Right atrium auricular region (tissue), 2 donors: ENCODE data around the gene MPEG1. TPM values are rescaled to one million over a fixed set of nuclear protein-coding genes. Genes with fewer than 3 reads are reported as not detected.

Experiments
- DNase-seq: peaks from one replicate; pipeline ENCODE4 v3.0.0-alpha.2; 2019; ENCODE audit warnings: low spot score
- H3K27ac ChIP-seq, 2 donors: fragments of 200-600 bp; sonication (generic); 1 replicate in 1 of 2; 2 replicates in 1 of 2; pipeline ENCODE4 v1.5.1; 2016 to 2019
- H3K27me3 ChIP-seq, 2 donors: fragments of 200-600 bp; sonication (generic); one replicate each; pipeline versions ENCODE4 v1.5.1 to v1.6.0; 2017 to 2019
- H3K36me3 ChIP-seq: fragments of 200-600 bp; sonication (generic); one replicate; pipeline ENCODE4 v1.5.1; 2016
- H3K4me1 ChIP-seq, 2 donors: fragments of 200-600 bp; sonication (generic); one replicate each; pipeline versions ENCODE4 v1.5.1 to v1.6.0; 2017 to 2019
- H3K4me3 ChIP-seq, 2 donors: fragments of 200-600 bp; sonication (generic); 1 replicate in 1 of 2; 2 replicates in 1 of 2; pipeline ENCODE4 v1.5.1; 2017 to 2019; ENCODE audit warnings: mild to moderate bottlenecking in 1 of 2, moderate library complexity in 1 of 2
- H3K9me3 ChIP-seq, 2 donors: fragments of 200-600 bp; sonication (generic); one replicate each; pipeline ENCODE4 v1.5.1; 2019
- total RNA-seq, 2 donors: library from RNA; depleted of rRNA; stranded (reverse); fragments of >200 nt; gene quantifications; one replicate each; pipeline ENCODE4 v1.1.0, GENCODE V29; 2016
- TF ChIP-seq, protein P1 (sequence below), 2 donors: fragments of 200-600 bp; sonication (generic); IDR thresholded peaks; one replicate each; pipeline ENCODE4 v1.5.1; 2019; ENCODE audit warnings: antibody characterized with exemption in 2 of 2

The MPEG1 gene
- total RNA-seq, 2 donors from 2014 or later, result 5.2 to 10.0 TPM

DNA sequence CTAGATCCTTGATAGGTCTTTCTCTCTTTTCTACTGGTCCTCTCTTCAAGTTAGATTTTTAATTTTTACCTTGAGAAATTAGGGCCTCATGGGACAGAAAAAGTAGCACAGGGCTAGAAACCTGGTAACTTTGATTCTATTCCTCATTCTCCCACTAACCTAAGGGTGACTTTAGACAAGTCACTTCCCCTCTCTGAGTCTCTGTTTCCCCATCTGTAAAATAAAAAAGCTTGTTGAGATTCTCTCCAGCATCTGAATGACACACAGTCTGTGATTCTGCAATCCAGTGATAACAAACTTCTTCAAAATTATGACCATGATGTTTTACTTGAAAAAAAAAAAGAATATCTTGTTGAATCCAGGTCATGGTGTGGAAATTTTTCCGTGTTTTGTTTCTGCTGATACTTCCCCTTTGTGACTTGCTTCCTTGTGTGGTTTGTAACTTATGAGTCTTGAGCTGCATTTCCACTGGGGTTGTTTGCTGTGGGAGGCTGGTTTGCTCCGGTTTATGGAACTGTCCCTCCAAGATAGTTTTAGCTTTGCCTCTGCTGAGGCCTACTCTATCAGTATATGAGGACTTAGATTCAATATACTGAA is 9.8 kb upstream of the MPEG1 start:
- Histone ChIP-seq H3K4me1 (peaks cover 0 to 14% of the 10 kb centered on the region in 2 donors), H3K9me3 (no peaks in the 10 kb centered on the region), H3K4me3 (no peak overlapping the region), H3K27ac (no peak overlapping the region), H3K36me3 (no peaks in the 10 kb centered on the region), H3K27me3 (no peaks in the 10 kb centered on the region)
- DNase-seq, result no peak
- TF ChIP-seq, protein P1, sequence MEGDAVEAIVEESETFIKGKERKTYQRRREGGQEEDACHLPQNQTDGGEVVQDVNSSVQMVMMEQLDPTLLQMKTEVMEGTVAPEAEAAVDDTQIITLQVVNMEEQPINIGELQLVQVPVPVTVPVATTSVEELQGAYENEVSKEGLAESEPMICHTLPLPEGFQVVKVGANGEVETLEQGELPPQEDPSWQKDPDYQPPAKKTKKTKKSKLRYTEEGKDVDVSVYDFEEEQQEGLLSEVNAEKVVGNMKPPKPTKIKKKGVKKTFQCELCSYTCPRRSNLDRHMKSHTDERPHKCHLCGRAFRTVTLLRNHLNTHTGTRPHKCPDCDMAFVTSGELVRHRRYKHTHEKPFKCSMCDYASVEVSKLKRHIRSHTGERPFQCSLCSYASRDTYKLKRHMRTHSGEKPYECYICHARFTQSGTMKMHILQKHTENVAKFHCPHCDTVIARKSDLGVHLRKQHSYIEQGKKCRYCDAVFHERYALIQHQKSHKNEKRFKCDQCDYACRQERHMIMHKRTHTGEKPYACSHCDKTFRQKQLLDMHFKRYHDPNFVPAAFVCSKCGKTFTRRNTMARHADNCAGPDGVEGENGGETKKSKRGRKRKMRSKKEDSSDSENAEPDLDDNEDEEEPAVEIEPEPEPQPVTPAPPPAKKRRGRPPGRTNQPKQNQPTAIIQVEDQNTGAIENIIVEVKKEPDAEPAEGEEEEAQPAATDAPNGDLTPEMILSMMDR (IDR thresholded peaks at IDR 0.05), result no peak

DNA sequence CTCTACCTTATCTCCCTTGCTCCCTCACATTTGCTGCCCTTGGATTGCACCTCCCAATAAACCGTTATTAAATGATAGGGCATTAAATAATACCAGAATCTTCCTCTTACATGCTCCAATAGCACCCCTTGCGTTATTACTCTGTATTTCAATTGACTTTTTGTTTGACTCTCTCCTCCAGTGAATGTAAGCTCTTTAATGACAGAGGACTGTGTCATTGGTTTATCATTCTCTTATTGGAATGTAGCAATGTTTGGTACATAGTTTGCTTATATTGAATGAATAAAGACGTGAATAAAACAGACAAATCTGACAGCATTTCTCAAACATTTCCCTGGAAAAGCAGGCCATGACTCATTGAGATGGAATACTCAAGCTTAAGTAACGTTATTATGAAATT is 8.7 kb upstream of the MPEG1 start:
- H3K9me3 ChIP-seq, result no peaks in the 10 kb centered on the region
- H3K27ac ChIP-seq, result no peak overlapping the region
- H3K27me3 ChIP-seq, result no peaks in the 10 kb centered on the region
- no peak overlapping the region for H3K4me3 ChIP-seq
- H3K4me1 ChIP-seq, result peaks cover 0 to 14% of the 10 kb centered on the region in 2 donors
- no peak for DNase-seq
- H3K36me3 ChIP-seq, result no peaks in the 10 kb centered on the region
- TF ChIP-seq, protein P1 (IDR thresholded peaks at IDR 0.05), result no peak

DNA sequence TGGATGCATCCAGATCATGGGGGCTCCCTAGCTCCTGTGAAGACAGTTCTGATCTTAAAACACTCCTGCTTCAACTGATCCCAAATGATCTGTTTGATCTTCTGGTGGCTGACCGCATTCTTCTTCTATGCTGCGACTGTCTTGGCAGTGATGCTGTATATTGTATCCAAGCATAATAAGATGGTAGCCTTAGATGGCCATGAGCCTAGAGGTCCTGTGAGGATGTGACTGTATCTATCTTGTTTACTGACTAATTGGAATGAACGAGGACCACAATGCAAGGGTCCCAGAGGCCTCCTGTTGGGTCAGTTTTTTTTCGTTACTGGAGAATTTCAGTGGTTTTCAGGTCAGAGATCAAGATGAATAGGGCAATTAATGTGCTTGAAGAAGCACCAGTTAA is 7.1 kb upstream of the MPEG1 start:
- TF ChIP-seq, protein P1 (IDR thresholded peaks at IDR 0.05), result no peak
- peaks cover 0 to 14% of the 10 kb centered on the region in 2 donors for H3K4me1 ChIP-seq

DNA sequence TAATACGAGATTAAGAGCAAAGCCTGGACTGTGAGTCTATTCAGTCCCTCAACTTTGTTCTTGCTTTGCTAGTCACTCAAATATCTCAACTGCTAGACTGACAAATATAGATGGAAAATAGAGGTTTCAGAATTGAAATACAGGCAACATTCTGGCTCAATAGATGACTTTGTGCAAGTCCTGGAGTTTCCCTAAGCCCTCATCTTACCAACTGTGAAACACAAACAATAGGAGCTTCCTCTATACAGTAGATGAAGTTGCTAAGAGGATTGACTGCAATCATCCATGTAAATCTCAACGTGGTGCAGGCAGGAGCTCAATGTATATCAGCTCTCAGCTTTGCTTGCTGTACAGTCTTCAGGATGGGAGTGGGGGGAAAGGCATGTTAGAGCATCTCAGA is 6.2 kb upstream of the MPEG1 start:
- H3K4me1 ChIP-seq, result peaks cover 0 to 5% of the 10 kb centered on the region in 2 donors
- no peak overlapping the region for H3K27ac ChIP-seq
- H3K27me3 ChIP-seq, result no peaks in the 10 kb centered on the region
- no peak for DNase-seq
- no peaks in the 10 kb centered on the region for H3K36me3 ChIP-seq
- no peak overlapping the region for H3K4me3 ChIP-seq
- TF ChIP-seq, protein P1 (IDR thresholded peaks at IDR 0.05), result no peak
- H3K9me3 ChIP-seq, result no peaks in the 10 kb centered on the region

More for the DNA sequence above, 7.1 kb upstream of the MPEG1 start:
- Histone ChIP-seq H3K4me3 (no peak overlapping the region), H3K36me3 (no peaks in the 10 kb centered on the region), H3K9me3 (no peaks in the 10 kb centered on the region), H3K27me3 (no peaks in the 10 kb centered on the region), H3K27ac (no peak overlapping the region)
- no peak for DNase-seq

DNA sequence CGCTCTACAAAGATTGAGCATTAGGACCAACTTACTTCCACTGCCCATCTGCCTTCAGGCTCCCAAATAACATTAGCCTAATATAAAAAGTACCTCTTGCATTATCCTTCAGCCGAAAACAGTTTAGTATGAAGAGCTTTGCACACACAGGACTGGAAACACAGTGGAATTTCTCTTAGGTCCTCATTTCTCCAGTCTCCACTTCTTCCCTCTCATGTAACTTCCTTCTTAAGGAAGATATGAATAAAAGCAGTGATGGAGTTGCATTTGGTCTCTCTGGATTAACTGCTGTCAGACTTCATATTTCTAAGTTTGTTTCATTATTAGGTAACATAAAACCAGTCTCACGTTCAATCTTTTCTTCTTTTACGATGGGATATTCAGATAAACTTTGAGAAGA is 5.6 kb upstream of the MPEG1 start:
- DNase-seq, result no peak
- Histone ChIP-seq H3K27ac (no peak overlapping the region), H3K27me3 (no peaks in the 10 kb centered on the region), H3K36me3 (no peaks in the 10 kb centered on the region), H3K9me3 (no peaks in the 10 kb centered on the region), H3K4me3 (no peak overlapping the region), H3K4me1 (no peaks in the 10 kb centered on the region)
- TF ChIP-seq, protein P1 (IDR thresholded peaks at IDR 0.05), result no peak
